ENCODE data around the gene PDE3A.

The PDE3A gene

GRCh38 chr12:20426957-20427356 lies 58.6 kb downstream of the PDE3A start:
- no peak for DNase-seq

GRCh38 chr12:20429852-20430251 lies 61.5 kb downstream of the PDE3A start:
- no peak for DNase-seq

- DNase-seq: no peak
Measured at GRCh38 chr12:20432290-20432689, 64.0 kb downstream of the PDE3A start.

- DNase-seq: no peak
Measured at GRCh38 chr12:20434996-20435395, 66.7 kb downstream of the PDE3A start.

- no peak for DNase-seq
Measured at GRCh38 chr12:20436316-20436715, 68.0 kb downstream of the PDE3A start.

GRCh38 chr12:20438299-20438779 lies 70.0 kb downstream of the PDE3A start:
- no peak for DNase-seq

- DNase-seq: no peak
Measured at GRCh38 chr12:20439626-20440025, 71.3 kb downstream of the PDE3A start.

- no peak for DNase-seq
Measured at GRCh38 chr12:20440408-20440807, 72.1 kb downstream of the PDE3A start.

- DNase-seq: no peak
Measured at GRCh38 chr12:20442322-20442721, 74.0 kb downstream of the PDE3A start.

GRCh38 chr12:20443255-20443654 lies 74.9 kb downstream of the PDE3A start:
- DNase-seq: no peak

GRCh38 chr12:20443792-20444191 lies 75.5 kb downstream of the PDE3A start:
- DNase-seq: no peak

- DNase-seq: no peak
Measured at GRCh38 chr12:20444595-20445170, 76.3 kb downstream of the PDE3A start.

GRCh38 chr12:20445687-20446086 lies 77.3 kb downstream of the PDE3A start:
- DNase-seq: no peak

GRCh38 chr12:20446836-20447235 lies 78.5 kb downstream of the PDE3A start:
- no peak for DNase-seq

GRCh38 chr12:20448781-20449180 lies 80.4 kb downstream of the PDE3A start:
- DNase-seq: no peak

GRCh38 chr12:20450591-20451180 lies 82.3 kb downstream of the PDE3A start:
- no peak for DNase-seq

- no peak for DNase-seq
Measured at GRCh38 chr12:20451761-20452160, 83.4 kb downstream of the PDE3A start.

GRCh38 chr12:20452496-20453010 lies 84.2 kb downstream of the PDE3A start:
- DNase-seq: no peak

GRCh38 chr12:20453756-20454310 lies 85.5 kb downstream of the PDE3A start:
- no peak for DNase-seq

GRCh38 chr12:20455001-20455706 lies 86.8 kb downstream of the PDE3A start:
- no peak for DNase-seq

- DNase-seq: no peak
Measured at GRCh38 chr12:20457582-20457981, 89.2 kb downstream of the PDE3A start.

GRCh38 chr12:20458011-20458410 lies 89.7 kb downstream of the PDE3A start:
- DNase-seq: no peak

- DNase-seq: no peak
Measured at GRCh38 chr12:20459920-20460319, 91.6 kb downstream of the PDE3A start.

GRCh38 chr12:20460956-20461355 lies 92.6 kb downstream of the PDE3A start:
- DNase-seq: no peak
